RCC 7860 (cell line): Measurements from ENCODE around the gene CACNA1H.
A peak's percentile ranks its signal among the peaks of the same experiment; 100 is the strongest.

ENCODE experiments used
- DNase-seq: peaks from one replicate; pipeline ENCODE4 v3.0.0-alpha.2; 2015; ENCODE audit warnings: low spot score
- FAIRE-seq: peaks from 2 replicates; lab custom pipeline; 2012; peaks lifted over from hg19 to GRCh38; lab: Jason Lieb, UNC

The CACNA1H gene

GRCh38 chr16:1140582-1141162 lies 12.2 kb upstream of the CACNA1H start:
- DNase-seq (no peak), FAIRE-seq (no peak)

- FAIRE-seq (no peak), DNase-seq (no peak)
Measured at GRCh38 chr16:1141191-1141590, 11.7 kb upstream of the CACNA1H start.

- FAIRE-seq, result no peak
- no peak for DNase-seq
Measured at GRCh38 chr16:1141716-1142115, 11.2 kb upstream of the CACNA1H start.

- no peak for FAIRE-seq
- DNase-seq, result no peak
Measured at GRCh38 chr16:1142911-1143310, 10.0 kb upstream of the CACNA1H start.

- FAIRE-seq (no peak), DNase-seq (no peak)
Measured at GRCh38 chr16:1143761-1144450, 9.0 kb upstream of the CACNA1H start.

- FAIRE-seq (no peak), DNase-seq (peak; percentile 20)
Measured at GRCh38 chr16:1144476-1145382, 8.2 kb upstream of the CACNA1H start.

GRCh38 chr16:1145383-1146100 lies 7.4 kb upstream of the CACNA1H start:
- no peak for DNase-seq
- FAIRE-seq, result no peak

GRCh38 chr16:1146409-1146808 lies 6.5 kb upstream of the CACNA1H start:
- FAIRE-seq, result no peak
- DNase-seq, result no peak

- FAIRE-seq, result no peak
- DNase-seq, result no peak
Measured at GRCh38 chr16:1147027-1147426, 5.9 kb upstream of the CACNA1H start.

GRCh38 chr16:1149101-1149636 lies 3.7 kb upstream of the CACNA1H start:
- no peak for FAIRE-seq

GRCh38 chr16:1150511-1150982 lies 2.4 kb upstream of the CACNA1H start:
- FAIRE-seq (no peak), DNase-seq (no peak)

More at GRCh38 chr16:1149101-1149636, 3.7 kb upstream of the CACNA1H start:
- no peak for DNase-seq

GRCh38 chr16:1151424-1152122 lies 1.3 kb upstream of the CACNA1H start:
- FAIRE-seq (no peak), DNase-seq (no peak)

GRCh38 chr16:1152123-1152638 lies 725 bp upstream of the CACNA1H start:
- DNase-seq (no peak), FAIRE-seq (no peak)

- FAIRE-seq (no peak), DNase-seq (no peak)
Measured at GRCh38 chr16:1153480-1154160, 714 bp downstream of the CACNA1H start.

GRCh38 chr16:1154291-1154886 lies 1.5 kb downstream of the CACNA1H start:
- DNase-seq, result no peak
- FAIRE-seq, result no peak

GRCh38 chr16:1154887-1155331 lies 2.0 kb downstream of the CACNA1H start:
- FAIRE-seq (no peak), DNase-seq (no peak)

- DNase-seq (no peak), FAIRE-seq (no peak)
Measured at GRCh38 chr16:1155353-1156054, 2.6 kb downstream of the CACNA1H start.
